GM23248 (cell line): ENCODE results near the gene SLC8A2.
"Not testable (repeated sequence)": the region's sequence is repeated elsewhere in the genome, so short reads cannot be mapped to it uniquely, and the experiment has no call there.

Experiments used
- EZH2 ChIP-seq: fragments of 200-600 bp; sonication (generic); IDR thresholded peaks from 2 replicates; pipeline ENCODE4 v1.6.1; 2018; ENCODE audit warnings: antibody characterized with exemption, mild to moderate bottlenecking; ENCODE audit not compliant: insufficient read depth, poor library complexity, severe bottlenecking
- EZH2phosphoT487 ChIP-seq: fragments of 200-600 bp; sonication (generic); IDR thresholded peaks from 2 replicates; pipeline ENCODE4 v1.6.1; 2018; ENCODE audit warnings: antibody characterized with exemption, moderate library complexity, mild to moderate bottlenecking, low read depth; ENCODE audit not compliant: insufficient read depth

GRCh38 chr19:47486220-47486619, 14.5 kb upstream of the SLC8A2 start:
- TF ChIP-seq EZH2, EZH2phosphoT487: not testable (repeated sequence)
